HT-29 (cell line): ENCODE measurements around the gene ARFGAP3. TPM values are rescaled to one million over a fixed set of nuclear protein-coding genes. Genes with fewer than 3 reads are reported as not detected.

Source experiments
- DNase-seq: peaks from one replicate; pipeline ENCODE4 v3.0.0-alpha.2; 2015; ENCODE audit warnings: low spot score
- total RNA-seq: library from RNA; depleted of rRNA; stranded (reverse); fragments of >200 nt; shearing (Covaris generic); gene quantifications from 2 replicates; pipeline ENCODE4 v1.2.3, GENCODE V29; 2014; rRNA removed

Gene ARFGAP3, protein sequence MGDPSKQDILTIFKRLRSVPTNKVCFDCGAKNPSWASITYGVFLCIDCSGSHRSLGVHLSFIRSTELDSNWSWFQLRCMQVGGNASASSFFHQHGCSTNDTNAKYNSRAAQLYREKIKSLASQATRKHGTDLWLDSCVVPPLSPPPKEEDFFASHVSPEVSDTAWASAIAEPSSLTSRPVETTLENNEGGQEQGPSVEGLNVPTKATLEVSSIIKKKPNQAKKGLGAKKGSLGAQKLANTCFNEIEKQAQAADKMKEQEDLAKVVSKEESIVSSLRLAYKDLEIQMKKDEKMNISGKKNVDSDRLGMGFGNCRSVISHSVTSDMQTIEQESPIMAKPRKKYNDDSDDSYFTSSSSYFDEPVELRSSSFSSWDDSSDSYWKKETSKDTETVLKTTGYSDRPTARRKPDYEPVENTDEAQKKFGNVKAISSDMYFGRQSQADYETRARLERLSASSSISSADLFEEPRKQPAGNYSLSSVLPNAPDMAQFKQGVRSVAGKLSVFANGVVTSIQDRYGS
- total RNA-seq = 6.8 and 7.7 TPM in 2 replicates

DNA sequence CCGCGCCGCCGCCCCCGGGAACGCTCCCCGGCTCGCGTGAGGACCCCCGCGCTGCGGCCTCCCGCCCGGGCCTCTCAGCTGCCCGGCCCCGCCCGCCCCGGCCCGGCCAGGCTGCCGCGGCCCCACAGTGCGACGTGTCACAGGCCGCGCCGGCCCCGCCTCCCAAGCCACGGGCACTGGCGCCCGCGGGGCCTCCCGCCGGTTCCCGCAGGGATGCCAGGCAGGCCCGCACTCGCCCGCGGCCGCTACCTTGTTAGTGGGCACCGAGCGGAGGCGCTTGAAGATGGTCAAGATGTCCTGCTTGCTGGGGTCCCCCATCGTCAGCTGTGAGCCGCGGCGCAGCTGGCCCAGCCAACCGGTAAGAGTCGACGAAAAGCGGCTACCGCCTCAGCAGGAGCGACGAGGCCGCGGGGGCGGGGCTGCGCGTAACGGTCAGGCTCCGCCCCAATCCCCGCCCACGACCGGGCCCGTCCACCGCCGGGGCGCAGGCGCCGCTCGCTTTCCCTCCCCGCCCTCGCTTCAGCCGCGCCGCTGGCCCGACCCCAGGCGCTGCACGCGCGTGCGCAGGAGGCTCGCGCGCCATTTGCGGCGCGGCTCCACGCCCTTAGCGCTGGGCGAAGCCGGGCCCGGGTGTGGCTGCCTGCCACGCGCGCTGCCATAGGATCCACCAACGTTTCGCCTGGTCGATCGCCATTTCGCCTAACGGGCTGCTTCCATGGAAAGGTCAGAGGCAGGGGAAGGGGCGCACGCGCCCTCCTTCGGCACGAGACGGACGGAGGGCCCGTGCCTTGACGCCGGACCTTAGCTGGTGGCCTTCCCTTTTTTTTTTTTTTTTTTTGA lies at the start of gene ARFGAP3:
TSS of gene ARFGAP3 (minus strand) at position 409 of the 840 bp plus-strand sequence. CDS start at position 318, 91 bp downstream.
- peak; percentile 87 for DNase-seq

DNA sequence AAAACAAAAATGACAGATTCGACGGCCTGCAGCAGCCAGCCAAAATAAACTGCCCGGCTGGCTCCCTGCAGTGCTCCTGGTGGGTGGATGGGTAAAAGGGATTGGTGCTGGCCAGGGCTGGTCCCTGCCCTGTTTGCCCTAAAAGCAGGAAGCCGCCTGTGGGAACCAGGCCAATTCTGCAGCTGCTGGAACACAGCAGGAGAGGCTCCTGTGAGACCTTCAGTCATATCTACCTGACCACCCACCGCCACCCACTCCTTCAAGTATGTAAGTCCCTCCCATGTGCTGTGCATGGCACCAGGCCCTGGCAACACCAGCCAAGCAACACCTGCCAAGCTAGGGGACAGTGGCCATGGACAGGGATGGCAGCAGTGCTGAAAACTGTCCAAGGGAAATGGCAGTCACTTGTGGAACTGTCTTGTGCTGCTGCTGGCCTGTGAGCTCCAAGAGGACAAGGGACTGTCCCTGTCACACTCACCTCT lies 48.7 kb upstream of the ARFGAP3 start:
- DNase-seq = peak; percentile 25

DNA sequence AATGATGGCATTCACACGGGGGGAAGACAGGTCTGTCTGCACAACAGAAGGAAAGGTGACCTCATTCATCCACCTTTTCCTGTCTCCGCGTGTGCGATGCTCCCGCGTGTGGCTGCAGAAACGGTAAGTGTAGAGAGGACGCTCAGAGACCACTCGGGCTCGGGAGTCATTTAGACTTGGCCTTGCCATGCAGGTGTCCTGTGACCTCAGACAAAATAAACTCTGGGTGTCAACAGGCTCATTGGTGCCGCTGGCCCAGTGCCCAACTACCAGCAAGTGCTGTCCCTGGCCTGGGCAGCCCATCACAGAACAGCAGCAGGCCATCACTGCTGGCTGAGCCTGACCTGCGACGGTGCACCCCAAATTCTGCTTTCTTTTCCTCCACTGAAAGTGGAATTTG lies 48.1 kb upstream of the ARFGAP3 start:
- no peak for DNase-seq

DNA sequence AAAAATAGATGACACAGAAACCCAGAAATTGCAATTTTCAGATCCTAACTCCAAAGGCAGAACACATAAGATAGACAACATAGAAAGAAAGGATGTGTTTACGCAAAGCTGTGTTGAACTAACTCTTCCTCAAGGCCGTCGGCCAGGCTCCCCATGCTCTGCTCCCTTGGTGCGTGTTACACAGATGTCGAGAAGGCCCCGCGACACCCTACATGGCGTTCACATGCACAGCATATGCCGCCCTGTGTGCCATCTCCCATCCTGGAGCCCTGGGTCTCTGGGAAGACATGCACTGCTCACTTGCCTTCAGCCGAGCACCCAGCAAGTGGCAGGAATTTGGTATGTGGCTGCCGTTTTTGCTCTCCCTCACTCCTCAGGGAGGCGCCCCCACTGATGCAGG lies 47.0 kb upstream of the ARFGAP3 start:
- DNase-seq = no peak

DNA sequence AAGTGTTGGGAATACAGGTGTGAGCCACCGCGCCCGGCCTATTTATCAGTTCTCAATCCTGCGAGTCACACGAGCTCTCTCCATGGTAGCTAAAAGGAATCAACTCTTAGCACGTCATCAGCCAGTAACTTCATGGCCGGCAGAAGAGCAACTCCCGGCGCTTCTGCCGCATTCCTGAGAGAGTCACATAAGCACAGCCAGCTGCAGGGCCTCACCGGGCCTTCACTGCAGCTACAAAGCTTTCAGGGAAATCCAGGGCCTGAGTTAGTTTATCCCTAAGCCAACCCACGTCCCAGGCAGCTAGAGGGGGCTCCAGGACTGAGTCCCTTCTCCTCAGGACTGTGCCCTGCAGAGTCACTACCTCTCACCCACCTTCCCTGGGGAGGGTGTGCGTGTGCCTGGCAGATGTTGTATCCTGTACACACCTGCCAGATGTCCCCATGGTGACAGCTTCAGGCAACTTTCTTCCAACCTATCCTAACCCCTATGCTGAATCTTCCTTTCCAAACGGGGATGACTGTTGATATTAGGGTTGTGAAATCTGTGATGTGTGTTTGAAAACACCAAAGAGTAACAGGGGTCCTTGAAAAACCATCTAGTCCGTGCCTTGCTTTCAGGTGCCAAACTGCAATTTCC lies 45.9 kb upstream of the ARFGAP3 start:
- no peak for DNase-seq

DNA sequence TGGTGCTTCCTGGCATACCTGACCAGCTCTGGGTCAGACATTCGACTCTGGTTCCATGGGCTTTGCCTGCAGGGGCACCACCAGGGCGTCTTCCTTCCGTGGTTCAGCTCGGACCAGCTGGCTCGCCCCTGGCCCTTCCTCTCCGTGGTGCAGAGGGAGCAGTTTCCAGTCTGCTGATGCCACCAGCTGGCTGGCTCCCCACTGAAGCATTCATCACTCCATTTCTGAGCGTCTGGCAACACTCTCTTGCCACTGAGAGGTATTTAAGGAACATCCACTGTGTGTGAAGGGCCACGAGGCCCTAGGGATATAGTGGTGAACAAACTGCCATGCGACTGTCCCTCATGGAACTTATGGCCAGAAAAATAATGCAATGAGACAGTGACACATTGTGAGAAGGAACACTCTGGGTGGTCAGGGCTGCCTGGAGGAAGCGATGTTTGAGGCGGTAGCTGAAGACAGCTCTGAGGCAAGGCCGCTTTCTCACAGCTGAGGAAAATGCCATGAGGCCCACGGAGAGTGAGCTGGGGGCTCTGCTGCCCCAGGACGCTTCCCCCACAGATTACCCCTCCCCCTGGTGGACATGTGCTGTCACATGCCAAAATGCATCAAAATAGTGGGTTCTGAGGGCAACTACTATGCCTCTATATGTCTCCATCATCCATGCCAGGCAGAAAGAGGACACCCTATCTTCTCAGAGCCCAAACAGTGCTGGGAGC lies 44.9 kb upstream of the ARFGAP3 start:
- DNase-seq = no peak

DNA sequence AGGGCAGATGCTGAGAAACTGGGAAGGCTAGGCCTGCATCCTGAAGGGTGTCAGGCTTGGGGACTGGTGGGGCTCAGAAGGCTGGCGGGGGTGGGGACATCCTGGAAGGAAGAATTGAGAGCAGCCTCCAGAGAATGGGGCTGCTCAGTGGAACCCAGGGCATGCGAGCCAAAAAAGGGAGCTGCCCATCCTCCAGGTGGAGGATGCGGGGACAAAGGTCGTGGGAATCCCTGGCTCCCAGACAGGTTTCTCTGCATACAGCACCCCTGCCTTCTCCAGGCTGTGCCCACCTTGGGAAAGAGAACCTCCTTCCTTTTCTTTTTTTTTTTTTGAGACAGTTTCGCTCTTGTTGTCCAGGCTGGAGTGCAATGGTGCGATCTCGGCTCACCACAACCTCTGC lies 40.9 kb upstream of the ARFGAP3 start:
- DNase-seq = no peak

DNA sequence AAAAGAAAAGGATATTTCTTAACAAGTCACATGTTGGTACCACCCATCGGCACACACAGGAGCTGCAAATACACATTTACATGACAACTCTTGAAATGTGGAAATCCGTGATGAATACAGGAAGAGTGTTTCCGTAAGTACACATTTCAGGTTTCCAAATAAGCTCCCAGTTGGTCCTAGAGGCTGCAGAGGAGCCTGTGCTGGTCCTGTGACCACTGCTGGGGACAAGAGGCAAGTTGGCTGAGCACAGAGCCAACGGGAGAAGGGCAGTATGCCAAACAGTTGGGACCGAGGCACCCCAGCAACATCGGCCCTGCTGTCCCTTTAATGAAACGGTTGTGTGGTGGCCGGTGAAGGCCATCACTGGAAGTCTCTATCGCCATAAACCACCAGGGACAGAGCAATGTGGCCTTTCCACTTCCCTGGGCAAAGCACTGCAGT lies 38.5 kb upstream of the ARFGAP3 start:
- no peak for DNase-seq

DNA sequence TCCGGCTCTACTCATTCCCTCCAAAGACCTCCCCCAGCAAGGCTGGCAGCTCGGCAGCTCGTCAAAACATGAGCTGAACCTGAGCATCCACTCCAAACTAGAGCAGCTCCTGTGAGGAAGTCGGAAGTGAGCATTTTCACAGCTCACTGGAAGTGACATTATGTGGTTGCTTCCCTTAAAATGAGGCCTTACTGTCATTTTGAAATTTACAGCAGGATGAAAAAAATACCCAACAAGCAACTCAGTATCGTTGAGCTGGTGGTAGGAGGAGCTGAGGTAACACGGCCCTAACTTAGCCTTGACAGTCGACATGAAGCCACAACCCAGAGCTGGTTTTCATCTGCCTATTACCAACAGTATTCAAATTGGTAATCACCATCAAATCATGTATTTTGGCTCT lies 38.0 kb upstream of the ARFGAP3 start:
- DNase-seq = no peak

DNA sequence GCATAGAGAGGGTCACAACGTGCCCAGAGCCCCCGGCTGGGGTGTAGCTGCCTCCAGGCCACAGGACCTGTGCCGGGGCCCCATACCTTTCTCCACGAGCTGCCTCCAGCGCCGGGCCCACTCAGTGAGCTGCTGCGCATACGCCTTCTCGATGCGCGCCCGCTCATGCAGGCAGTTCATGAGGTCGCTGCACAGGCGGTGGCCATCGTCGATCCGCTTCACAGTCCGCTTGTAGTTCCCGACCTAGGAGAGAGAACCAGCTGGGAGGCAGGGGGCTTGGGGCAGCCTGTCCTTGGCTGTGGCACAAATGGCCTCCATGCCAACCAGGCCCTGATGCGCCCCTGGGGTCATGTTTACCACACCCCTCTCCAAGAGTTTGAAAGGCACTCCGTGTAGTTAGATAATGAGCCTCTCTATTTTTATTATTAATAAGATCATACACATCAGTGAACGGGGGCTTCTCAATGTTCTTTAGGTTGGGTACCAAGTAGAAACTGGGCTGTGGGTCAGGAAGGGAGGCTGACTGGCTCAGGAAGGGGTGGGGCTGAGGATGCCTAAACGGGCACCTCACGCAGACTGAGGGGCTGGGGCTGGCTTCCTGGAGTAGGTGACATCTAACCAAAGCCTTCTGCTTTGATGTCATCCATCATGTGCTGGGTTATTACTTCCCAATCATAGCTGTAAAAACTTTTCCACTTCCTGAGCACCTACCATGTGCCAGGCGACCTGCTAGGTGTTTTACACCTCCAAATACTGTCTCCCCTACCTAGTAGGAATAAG lies 36.5 kb upstream of the ARFGAP3 start:
- DNase-seq = no peak

DNA sequence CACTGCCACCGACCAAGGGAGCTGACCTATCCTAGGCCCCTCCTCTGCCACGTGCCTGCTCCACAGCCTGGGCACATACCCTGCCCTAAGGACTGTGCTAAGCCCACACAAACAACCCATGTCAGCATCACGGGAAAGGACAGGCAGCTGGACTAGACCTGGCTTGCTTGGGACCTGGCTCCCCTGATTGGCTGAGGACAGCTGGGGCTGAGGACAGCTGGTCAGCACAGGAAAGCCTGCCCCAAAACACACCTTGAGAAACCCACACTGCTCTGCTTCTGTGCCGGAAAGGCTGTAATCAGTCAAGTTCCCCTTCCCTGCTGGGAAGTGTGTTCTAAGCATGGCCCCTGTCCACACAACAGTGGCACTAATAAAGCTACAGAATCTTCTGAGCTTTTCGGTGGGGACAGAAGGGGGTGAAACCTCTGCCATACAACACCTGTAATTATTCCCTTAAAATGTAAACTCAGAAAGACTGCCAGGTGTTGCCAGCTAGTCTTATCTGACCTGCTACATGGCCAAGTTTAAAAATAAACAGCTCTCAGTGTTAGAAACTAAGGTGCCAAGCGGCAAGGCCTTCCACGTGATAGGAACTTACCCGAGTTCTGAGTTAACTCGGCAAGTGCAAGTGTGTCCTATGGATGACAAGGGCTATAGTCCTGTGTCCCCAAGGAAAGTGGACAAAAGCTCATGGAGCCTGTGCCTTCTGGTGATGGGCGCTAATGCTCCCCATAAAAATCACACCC lies 35.7 kb upstream of the ARFGAP3 start:
- DNase-seq = no peak

DNA sequence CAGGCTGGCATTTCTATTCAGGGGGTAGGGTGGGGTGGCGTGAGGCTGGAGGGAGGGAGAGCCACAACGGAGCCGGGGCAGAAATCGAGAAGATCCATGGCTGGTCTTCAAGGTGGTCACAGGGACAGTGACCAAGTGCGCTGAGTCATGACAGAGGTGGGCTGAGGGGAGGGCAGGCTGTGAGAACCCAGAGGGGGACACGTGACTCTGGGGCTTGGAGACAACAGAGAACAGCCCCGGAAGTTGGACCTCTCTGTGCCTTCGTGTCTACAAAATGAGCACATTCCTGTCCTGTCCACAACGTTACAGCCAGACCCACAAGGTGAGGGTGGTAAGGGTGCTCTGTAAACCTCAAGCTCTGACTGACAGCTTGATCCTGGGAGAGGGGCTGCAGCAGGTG lies 35.1 kb upstream of the ARFGAP3 start:
- no peak for DNase-seq

DNA sequence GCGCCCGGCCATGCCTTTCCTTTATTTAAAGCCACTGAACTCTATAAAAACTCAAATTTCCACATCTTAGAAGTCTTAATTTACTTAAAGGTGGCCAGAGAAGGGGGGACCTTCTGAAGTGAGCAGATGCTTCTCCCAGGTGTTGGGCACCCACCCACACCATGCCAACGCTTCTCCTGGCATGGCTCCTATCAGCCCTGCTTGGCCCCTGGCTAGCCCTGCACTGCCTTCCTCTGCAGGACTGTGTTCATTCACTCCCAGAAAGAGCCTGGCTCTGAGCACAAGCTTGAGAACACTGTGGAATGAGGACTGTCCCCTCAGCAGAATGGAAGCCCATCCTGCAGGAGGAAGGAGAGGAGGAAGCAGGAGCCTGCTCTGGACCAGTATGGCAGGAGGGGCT lies 34.6 kb upstream of the ARFGAP3 start:
- no peak for DNase-seq

DNA sequence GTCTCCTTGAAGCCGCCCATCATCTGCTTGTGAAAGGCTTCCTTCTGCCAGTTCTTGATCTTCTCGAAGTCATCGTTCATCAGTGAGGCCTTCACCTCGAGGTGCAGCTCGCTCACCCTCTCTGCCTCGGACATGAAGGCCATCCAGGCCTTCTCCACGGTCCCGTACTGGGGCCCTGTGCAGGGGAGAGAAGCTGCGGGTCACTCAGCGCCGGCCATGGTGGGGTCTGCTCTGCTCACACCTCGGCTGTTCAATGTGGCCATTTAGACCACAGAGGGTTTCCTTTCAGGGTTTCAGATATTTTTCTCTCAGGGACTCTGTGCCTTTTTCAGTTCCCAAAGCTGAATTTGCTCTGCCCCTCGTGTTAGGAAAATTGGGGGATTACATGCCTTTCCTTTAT lies 33.9 kb upstream of the ARFGAP3 start:
- DNase-seq = no peak

DNA sequence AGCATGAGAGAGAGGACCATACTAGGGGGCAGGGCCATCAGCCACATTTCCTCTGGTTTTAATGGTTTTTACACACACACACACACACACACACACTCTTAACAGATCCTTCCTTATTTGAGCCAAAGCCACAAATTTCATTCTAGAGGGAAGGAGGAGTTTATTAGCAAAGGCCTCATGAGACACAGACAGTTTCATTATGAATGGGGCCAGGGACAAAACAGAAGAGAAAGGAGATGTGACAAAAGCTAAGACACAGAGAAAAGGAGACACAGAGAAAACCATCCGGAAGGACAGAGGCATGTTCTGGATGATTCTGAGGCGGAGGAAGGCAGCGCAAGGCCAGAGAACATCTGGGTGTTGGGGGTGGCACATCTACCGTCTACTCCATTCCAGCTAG lies 32.2 kb upstream of the ARFGAP3 start:
- no peak for DNase-seq

DNA sequence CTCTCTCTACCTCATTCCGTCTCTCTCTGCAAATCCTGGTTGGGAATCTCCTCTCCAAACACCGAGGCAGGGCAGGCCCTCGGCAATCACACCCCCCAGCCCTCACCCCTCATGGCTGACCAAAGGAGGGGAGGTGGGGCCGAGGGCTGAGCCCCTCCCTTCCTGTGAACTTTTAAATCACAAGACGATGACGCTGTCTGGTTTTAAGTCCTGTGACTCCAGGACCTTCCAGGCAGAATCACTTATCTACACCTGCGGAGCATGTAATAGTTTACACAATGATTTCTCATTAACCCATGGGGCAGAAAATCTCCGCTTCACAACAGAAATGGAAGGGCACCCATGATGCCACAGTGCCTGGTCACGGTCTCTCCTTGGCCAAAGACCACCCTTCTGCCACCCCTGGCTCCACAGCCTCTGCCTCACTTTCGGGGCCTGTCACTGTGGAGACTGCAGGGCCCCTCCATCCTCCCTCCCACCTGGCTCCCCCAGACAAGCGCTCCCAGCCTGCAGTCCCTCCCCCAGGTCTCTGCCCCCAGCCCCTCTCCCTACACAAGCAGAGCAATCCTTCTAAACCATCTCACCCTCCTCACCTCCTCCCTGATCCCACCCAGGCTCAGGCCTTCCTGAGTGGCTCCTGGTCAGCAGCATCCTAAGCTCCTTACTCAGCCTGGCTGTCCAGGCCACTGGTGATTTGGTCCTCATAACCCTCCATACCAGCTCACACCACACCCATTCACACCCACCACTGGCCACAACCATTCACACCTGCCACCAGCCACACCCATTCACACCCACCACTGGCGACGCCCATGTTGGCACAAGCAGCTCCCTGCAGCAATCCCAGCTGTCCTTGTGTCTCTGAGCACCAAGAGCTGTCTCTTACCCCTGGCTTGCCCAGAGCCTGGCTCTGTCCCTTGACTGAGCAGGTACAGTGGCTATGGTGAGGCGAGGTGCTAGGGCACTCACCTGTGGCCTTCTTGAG lies 30.7 kb upstream of the ARFGAP3 start:
- no peak for DNase-seq

DNA sequence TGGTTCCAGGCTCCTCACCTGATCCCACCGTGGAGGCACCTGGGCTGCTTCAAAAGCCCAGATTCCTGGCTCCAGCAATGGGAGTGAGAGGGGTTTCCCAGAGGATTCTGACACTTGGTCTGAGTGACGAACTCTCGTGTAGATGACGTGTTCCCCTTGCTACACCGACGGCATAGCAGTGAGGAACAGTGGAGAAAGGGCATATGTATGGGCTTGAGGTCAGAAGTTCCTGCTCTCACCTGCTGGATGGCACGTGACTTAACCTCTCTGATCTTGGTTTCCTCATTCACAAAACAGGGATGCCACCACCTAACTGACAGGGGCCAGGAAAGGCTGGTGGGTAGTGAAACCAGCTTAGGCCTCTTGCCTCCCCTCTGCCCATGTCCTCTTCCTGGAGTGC lies 30.0 kb upstream of the ARFGAP3 start:
- DNase-seq = no peak

DNA sequence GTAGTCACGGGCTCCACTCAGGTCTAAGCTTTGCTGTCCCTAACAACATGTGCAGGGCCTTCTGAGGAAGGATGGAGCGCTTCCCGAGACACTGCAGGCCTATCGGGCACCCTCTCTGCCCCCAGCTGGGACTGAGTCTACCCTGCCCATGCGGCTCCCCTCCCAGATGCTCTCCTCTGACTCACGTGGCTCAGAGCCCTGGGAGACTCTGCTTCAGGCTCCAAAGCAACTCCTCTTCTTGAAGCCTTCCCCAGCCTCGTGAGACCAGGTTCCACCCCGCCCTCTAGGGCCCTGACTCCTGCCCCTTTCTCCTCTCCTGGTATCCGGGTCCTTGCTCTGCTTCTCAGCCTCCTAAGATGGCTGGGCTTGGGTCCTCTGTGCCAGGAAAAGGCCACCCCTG lies 28.4 kb upstream of the ARFGAP3 start:
- DNase-seq = no peak
